Measurements from ENCODE around the gene HDX. TPM values are rescaled to one million over a fixed set of nuclear protein-coding genes. Genes with fewer than 3 reads are reported as not detected.

The HDX gene
- total RNA-seq, 5 donors from 2014 or later (not counting 1 experiment from before 2014, with no cell fraction given), result 0.18 to 2.2 (median 1.2) TPM

DNA sequence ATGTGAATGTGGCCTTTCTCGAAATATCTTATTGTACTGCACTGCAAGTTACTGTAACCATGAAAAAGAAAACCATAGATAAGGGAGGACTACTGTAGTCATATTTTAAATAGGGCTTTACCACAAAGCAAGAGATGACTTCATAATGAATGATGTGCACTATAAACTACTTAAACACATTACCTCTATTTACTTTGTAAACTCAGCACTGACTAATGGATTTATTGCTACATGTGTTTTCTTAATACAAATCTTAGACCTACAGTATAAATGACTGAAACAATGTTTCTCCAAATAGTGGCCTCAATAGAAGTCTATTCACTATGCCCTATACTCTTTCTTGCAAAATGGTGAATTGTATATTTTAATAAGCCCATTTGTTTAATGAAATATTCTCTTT lies 61.1 kb downstream of the HDX start:
- Mint-ChIP-seq H3K9me3 (peaks cover 5 to 9% (median 6%) of the 10 kb centered on the region in 3 donors), H3K36me3 (peaks cover 10% of the 10 kb centered on the region), H3K27ac (no peak overlapping the region), H3K4me3 (no peak overlapping the region), H3K27me3 (no peaks in the 10 kb centered on the region), H3K4me1 (no peaks in the 10 kb centered on the region)
- Histone ChIP-seq H3K27me3 (replicated peaks in 1 of 2; ENCODE audit: control insufficient read depth in 2 of 2, extremely low read depth in 1 of 2, insufficient read depth in 2 of 2, low read length in 1 of 2) (no peaks in the 10 kb centered on the region), H3K27ac (ENCODE audit: low read length) (no peak overlapping the region), H3K4me1 (ENCODE audit: control insufficient read depth in 1 of 2, extremely low read depth in 1 of 2, insufficient read depth in 2 of 2, low read length in 2 of 2) (no peaks in the 10 kb centered on the region), H3K36me3 (ENCODE audit: control insufficient read depth in 2 of 2, extremely low read depth in 1 of 2, insufficient read depth in 1 of 2, low read length in 1 of 2) (no peaks in the 10 kb centered on the region), H3K9me3 (peaks cover 2% of the 10 kb centered on the region), H3K4me3 (ENCODE audit: control insufficient read depth in 1 of 2, extremely low read depth in 1 of 2, low read length in 1 of 2) (no peak overlapping the region)
- no peak for ATAC-seq (replicated peaks in 1 of 4)
- CTCF ChIA-PET, result no interaction called here
- WGBS (ENCODE audit: insufficient coverage), result no CpG with 5 or more reads among the region's 1 CpG
- POLR2A ChIA-PET, result no interaction called here
- no peak for DNase-seq

- Histone ChIP-seq H3K27me3 (replicated peaks in 1 of 2; ENCODE audit: control insufficient read depth in 2 of 2, extremely low read depth in 1 of 2, insufficient read depth in 2 of 2, low read length in 1 of 2) (no peaks in the 10 kb centered on the region), H3K27ac (ENCODE audit: low read length) (no peak overlapping the region), H3K9me3 (no peaks in the 10 kb centered on the region), H3K4me1 (ENCODE audit: control insufficient read depth in 1 of 2, extremely low read depth in 1 of 2, insufficient read depth in 2 of 2, low read length in 2 of 2) (no peaks in the 10 kb centered on the region), H3K36me3 (ENCODE audit: control insufficient read depth in 2 of 2, extremely low read depth in 1 of 2, insufficient read depth in 1 of 2, low read length in 1 of 2) (no peaks in the 10 kb centered on the region), H3K4me3 (ENCODE audit: control insufficient read depth in 1 of 2, extremely low read depth in 1 of 2, low read length in 1 of 2) (no peak overlapping the region)
- Mint-ChIP-seq H3K4me1 (no peaks in the 10 kb centered on the region), H3K27ac (no peak overlapping the region), H3K4me3 (no peak overlapping the region), H3K27me3 (peaks cover 0 to 8% of the 10 kb centered on the region in 2 donors), H3K36me3 (no peaks in the 10 kb centered on the region), H3K9me3 (peaks cover 0 to 28% (median 0%) of the 10 kb centered on the region in 3 donors)
- ATAC-seq (replicated peaks in 1 of 4), result no peak
- no peak for DNase-seq
- CTCF ChIA-PET, result no interaction called here
- POLR2A ChIA-PET, result no interaction called here
Measured at GRCh38 chrX:84415140-84415539, 87.1 kb downstream of the HDX start.

GRCh38 chrX:84363663-84364062 lies 138.6 kb downstream of the HDX start:
- Mint-ChIP-seq H3K4me1 (no peaks in the 10 kb centered on the region), H3K27me3 (peaks cover 0 to 4% of the 10 kb centered on the region in 2 donors), H3K36me3 (no peaks in the 10 kb centered on the region), H3K9me3 (peaks cover 0 to 7% (median 5%) of the 10 kb centered on the region in 3 donors), H3K27ac (no peak overlapping the region), H3K4me3 (no peak overlapping the region)
- H3K27me3 ChIP-seq (replicated peaks in 1 of 2; ENCODE audit: control insufficient read depth in 2 of 2, extremely low read depth in 1 of 2, insufficient read depth in 2 of 2, low read length in 1 of 2), result no peaks in the 10 kb centered on the region
- WGBS (ENCODE audit: insufficient coverage), result no CpG with 5 or more reads among the region's 1 CpG
- H3K9me3 ChIP-seq, result no peaks in the 10 kb centered on the region
- H3K4me3 ChIP-seq (ENCODE audit: control insufficient read depth in 1 of 2, extremely low read depth in 1 of 2, low read length in 1 of 2), result no peak overlapping the region
- H3K27ac ChIP-seq (ENCODE audit: low read length), result no peak overlapping the region
- DNase-seq (no peak), ATAC-seq (replicated peaks in 1 of 4) (no peak)
- H3K4me1 ChIP-seq (ENCODE audit: control insufficient read depth in 1 of 2, extremely low read depth in 1 of 2, insufficient read depth in 2 of 2, low read length in 2 of 2), result no peaks in the 10 kb centered on the region
- POLR2A ChIA-PET, result interaction anchor here in 1 of 2 donors (0.6 kb wide), 1 partner anchor 208 kb away, joined by 3 read pairs; no protein-coding TSS in a partner anchor
- CTCF ChIA-PET, result no interaction called here
- no peaks in the 10 kb centered on the region for H3K36me3 ChIP-seq (ENCODE audit: control insufficient read depth in 2 of 2, extremely low read depth in 1 of 2, insufficient read depth in 1 of 2, low read length in 1 of 2)

DNA sequence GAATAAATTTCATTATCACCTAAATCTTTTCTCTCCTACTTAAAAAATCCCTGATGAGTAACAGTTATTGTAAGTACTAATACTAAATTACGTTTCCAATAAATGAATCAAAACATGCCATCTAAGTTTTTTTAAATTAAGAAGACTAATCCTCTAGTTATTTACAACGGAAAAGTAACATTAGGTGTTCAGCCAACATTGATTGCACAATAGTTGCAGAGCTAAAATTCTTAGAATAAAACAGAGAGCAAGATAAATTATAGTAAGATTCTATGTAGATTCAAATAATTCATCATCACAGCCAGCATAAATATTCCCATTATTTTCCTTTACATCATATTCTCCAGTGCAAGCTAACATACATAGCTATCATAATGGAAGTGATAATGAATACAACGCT lies 139.2 kb downstream of the HDX start:
- H3K9me3 ChIP-seq, result no peaks in the 10 kb centered on the region
- no peaks in the 10 kb centered on the region for H3K36me3 ChIP-seq (ENCODE audit: control insufficient read depth in 2 of 2, extremely low read depth in 1 of 2, insufficient read depth in 1 of 2, low read length in 1 of 2)
- no peak overlapping the region for H3K27ac Mint-ChIP-seq
- ChIA-PET CTCF (no interaction called here), POLR2A (no interaction called here)
- WGBS (ENCODE audit: insufficient coverage), result no CpG with 5 or more reads among the region's 3 CpGs
- H3K4me1 Mint-ChIP-seq, result no peaks in the 10 kb centered on the region
- no peak overlapping the region for H3K27ac ChIP-seq (ENCODE audit: low read length)
- no peaks in the 10 kb centered on the region for H3K27me3 ChIP-seq (replicated peaks in 1 of 2; ENCODE audit: control insufficient read depth in 2 of 2, extremely low read depth in 1 of 2, insufficient read depth in 2 of 2, low read length in 1 of 2)
- DNase-seq, result no peak
- H3K9me3 Mint-ChIP-seq, result peaks cover 0 to 7% (median 5%) of the 10 kb centered on the region in 3 donors
- no peak for ATAC-seq (replicated peaks in 1 of 4)
- no peak overlapping the region for H3K4me3 Mint-ChIP-seq
- no peaks in the 10 kb centered on the region for H3K36me3 Mint-ChIP-seq
- H3K27me3 Mint-ChIP-seq, result peaks cover 0 to 4% of the 10 kb centered on the region in 2 donors
- H3K4me1 ChIP-seq (ENCODE audit: control insufficient read depth in 1 of 2, extremely low read depth in 1 of 2, insufficient read depth in 2 of 2, low read length in 2 of 2), result no peaks in the 10 kb centered on the region
- no peak overlapping the region for H3K4me3 ChIP-seq (ENCODE audit: control insufficient read depth in 1 of 2, extremely low read depth in 1 of 2, low read length in 1 of 2)

GRCh38 chrX:84362184-84362838 lies 139.9 kb downstream of the HDX start:
- Mint-ChIP-seq H3K36me3 (no peaks in the 10 kb centered on the region), H3K27me3 (peaks cover 0 to 4% of the 10 kb centered on the region in 2 donors), H3K27ac (no peak overlapping the region), H3K4me1 (no peaks in the 10 kb centered on the region), H3K9me3 (peaks cover 0 to 7% (median 5%) of the 10 kb centered on the region in 3 donors), H3K4me3 (no peak overlapping the region)
- ChIA-PET CTCF (no interaction called here), POLR2A (no interaction called here)
- H3K27ac ChIP-seq (ENCODE audit: low read length), result no peak overlapping the region
- H3K9me3 ChIP-seq, result no peaks in the 10 kb centered on the region
- no peak for DNase-seq
- no peak overlapping the region for H3K4me3 ChIP-seq (ENCODE audit: control insufficient read depth in 1 of 2, extremely low read depth in 1 of 2, low read length in 1 of 2)
- H3K4me1 ChIP-seq (ENCODE audit: control insufficient read depth in 1 of 2, extremely low read depth in 1 of 2, insufficient read depth in 2 of 2, low read length in 2 of 2), result no peaks in the 10 kb centered on the region
- no peaks in the 10 kb centered on the region for H3K27me3 ChIP-seq (replicated peaks in 1 of 2; ENCODE audit: control insufficient read depth in 2 of 2, extremely low read depth in 1 of 2, insufficient read depth in 2 of 2, low read length in 1 of 2)
- no peaks in the 10 kb centered on the region for H3K36me3 ChIP-seq (ENCODE audit: control insufficient read depth in 2 of 2, extremely low read depth in 1 of 2, insufficient read depth in 1 of 2, low read length in 1 of 2)
- ATAC-seq (replicated peaks in 1 of 4), result no peak
- no CpG with 5 or more reads among the region's 3 CpGs for WGBS (ENCODE audit: insufficient coverage)

DNA sequence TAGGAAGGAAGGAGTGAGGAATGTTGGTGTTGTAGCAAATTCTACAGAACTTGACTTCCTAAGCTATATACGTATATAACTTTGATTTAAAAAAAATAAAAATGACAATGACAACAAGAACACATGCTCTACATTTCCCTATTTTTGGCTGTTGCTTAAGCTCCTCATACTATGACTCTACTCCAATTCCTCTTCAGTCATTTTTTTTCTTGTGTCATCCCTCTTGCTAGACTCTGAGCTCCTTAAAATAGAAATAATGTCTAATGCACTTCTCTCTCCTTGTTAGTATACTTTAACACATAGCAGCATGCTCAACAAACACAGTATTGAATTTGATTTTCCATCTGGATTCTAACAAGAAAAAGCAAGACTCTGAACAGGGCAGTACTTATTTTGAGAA lies 144.0 kb downstream of the HDX start:
- H3K27ac Mint-ChIP-seq, result no peak overlapping the region
- Histone ChIP-seq H3K9me3 (no peaks in the 10 kb centered on the region), H3K27me3 (replicated peaks in 1 of 2; ENCODE audit: control insufficient read depth in 2 of 2, extremely low read depth in 1 of 2, insufficient read depth in 2 of 2, low read length in 1 of 2) (no peaks in the 10 kb centered on the region), H3K27ac (ENCODE audit: low read length) (no peak overlapping the region), H3K4me1 (ENCODE audit: control insufficient read depth in 1 of 2, extremely low read depth in 1 of 2, insufficient read depth in 2 of 2, low read length in 2 of 2) (no peaks in the 10 kb centered on the region), H3K4me3 (ENCODE audit: control insufficient read depth in 1 of 2, extremely low read depth in 1 of 2, low read length in 1 of 2) (no peak overlapping the region), H3K36me3 (ENCODE audit: control insufficient read depth in 2 of 2, extremely low read depth in 1 of 2, insufficient read depth in 1 of 2, low read length in 1 of 2) (no peaks in the 10 kb centered on the region)
- no peaks in the 10 kb centered on the region for H3K36me3 Mint-ChIP-seq
- H3K4me1 Mint-ChIP-seq, result no peaks in the 10 kb centered on the region
- POLR2A ChIA-PET, result no interaction called here
- ATAC-seq (replicated peaks in 1 of 4) (no peak), DNase-seq (no peak)
- CTCF ChIA-PET, result no interaction called here
- H3K9me3 Mint-ChIP-seq, result no peaks in the 10 kb centered on the region
- H3K27me3 Mint-ChIP-seq, result no peaks in the 10 kb centered on the region
- H3K4me3 Mint-ChIP-seq, result no peak overlapping the region
- no CpG with 5 or more reads among the region's 1 CpG for WGBS (ENCODE audit: insufficient coverage)

- H3K27ac Mint-ChIP-seq, result no peak overlapping the region
- DNase-seq, result no peak
- H3K4me3 Mint-ChIP-seq, result no peak overlapping the region
- H3K9me3 ChIP-seq, result no peaks in the 10 kb centered on the region
- no peaks in the 10 kb centered on the region for H3K27me3 ChIP-seq (replicated peaks in 1 of 2; ENCODE audit: control insufficient read depth in 2 of 2, extremely low read depth in 1 of 2, insufficient read depth in 2 of 2, low read length in 1 of 2)
- no peaks in the 10 kb centered on the region for H3K27me3 Mint-ChIP-seq
- CTCF ChIA-PET, result no interaction called here
- H3K36me3 Mint-ChIP-seq, result no peaks in the 10 kb centered on the region
- no peaks in the 10 kb centered on the region for H3K4me1 Mint-ChIP-seq
- H3K36me3 ChIP-seq (ENCODE audit: control insufficient read depth in 2 of 2, extremely low read depth in 1 of 2, insufficient read depth in 1 of 2, low read length in 1 of 2), result no peaks in the 10 kb centered on the region
- no peak for ATAC-seq (replicated peaks in 1 of 4)
- no peak overlapping the region for H3K4me3 ChIP-seq (ENCODE audit: control insufficient read depth in 1 of 2, extremely low read depth in 1 of 2, low read length in 1 of 2)
- POLR2A ChIA-PET, result no interaction called here
- H3K4me1 ChIP-seq (ENCODE audit: control insufficient read depth in 1 of 2, extremely low read depth in 1 of 2, insufficient read depth in 2 of 2, low read length in 2 of 2), result no peaks in the 10 kb centered on the region
- no peaks in the 10 kb centered on the region for H3K9me3 Mint-ChIP-seq
- no peak overlapping the region for H3K27ac ChIP-seq (ENCODE audit: low read length)
Measured at GRCh38 chrX:84357296-84357695, 145.0 kb downstream of the HDX start.
